Measurements from ENCODE around the gene ZNF460.

GRCh38 chr19:57334191-57334590 lies 53.9 kb downstream of the ZNF460 start:
- no peak for TF ChIP-seq EZH2 (IDR thresholded peaks at IDR 0.05; ENCODE audit: low read depth, low read length, severe bottlenecking)
- no peak for TF ChIP-seq CTCF (IDR thresholded peaks at IDR 0.05; ENCODE audit: control extremely low read depth in 1 of 3, insufficient read depth in 1 of 3, low read depth in 1 of 3, low read length in 3 of 3)
- TF ChIP-seq ZNF274 (IDR thresholded peaks at IDR 0.05; ENCODE audit: borderline replicate concordance, extremely low read depth, low read length): no peak
- no peak for TF ChIP-seq RFX5 (IDR thresholded peaks at IDR 0.05; ENCODE audit: borderline replicate concordance, low read depth, low read length)
- no peak for TF ChIP-seq POLR2AphosphoS5 (IDR thresholded peaks at IDR 0.05; ENCODE audit: low read depth, low read length)
- TF ChIP-seq JUND (IDR thresholded peaks at IDR 0.05; ENCODE audit: low read length): no peak
- TF ChIP-seq HDAC2 (IDR thresholded peaks at IDR 0.05; ENCODE audit: borderline replicate concordance in 1 of 2, low read depth in 2 of 2, low read length in 2 of 2): no peak
- TF ChIP-seq SP4 (IDR thresholded peaks at IDR 0.05; ENCODE audit: low read length): no peak
